HEK293 (cell line): Measurements from ENCODE around the gene RAD51AP1.

ENCODE experiments used
- CTCF ChIA-PET: fragments of 350-600 bp; formaldehyde crosslinking; extraction: SDS; loops from one replicate; lab custom pipeline; 2021; ENCODE audit warnings: antibody characterized with exemption; lab: Yijun Ruan, JAX
- POLR2A ChIA-PET: fragments of 300-600 bp; formaldehyde crosslinking; extraction: SDS; loops from one replicate; lab custom pipeline; 2020; ENCODE audit warnings: antibody characterized with exemption, inconsistent platforms; lab: Yijun Ruan, JAX
- H3K27ac ChIP-seq: fragments of 200-500 bp; sonication (Bioruptor generic); 2 replicates; pipeline ENCODE4 v1.5.1; 2014; ENCODE audit warnings: low read depth, low read length, control low read depth, inconsistent platforms; ENCODE audit errors: extremely low read depth
- H3K36me3 ChIP-seq, 2 experiments: fragments of 200-500 bp in 1 of 2; sonication (Bioruptor generic) in 1 of 2; 1 replicate in 1 of 2; 2 replicates in 1 of 2; pipeline ENCODE4 v1.5.1; 2014 to 2017; ENCODE audit warnings: inconsistent platforms in 2 of 2, low read length in 2 of 2; ENCODE audit not compliant: control insufficient read depth in 2 of 2, insufficient read depth in 1 of 2
- H3K4me1 ChIP-seq: fragments of 200-500 bp; sonication (Bioruptor generic); 2 replicates; pipeline ENCODE4 v1.5.1; 2014; ENCODE audit warnings: mild to moderate bottlenecking, low read length, inconsistent platforms; ENCODE audit not compliant: control insufficient read depth, insufficient read depth
- H3K4me3 ChIP-seq: 2 replicates; pipeline ENCODE4 v1.5.1; 2011; ENCODE audit warnings: low read depth, mild to moderate bottlenecking, control low read depth, low read length, moderate library complexity
- H3K9me3 ChIP-seq: fragments of 200-500 bp; sonication (Bioruptor generic); 2 replicates; pipeline ENCODE4 v1.5.1; 2014; ENCODE audit warnings: low read depth, low read length, inconsistent platforms; ENCODE audit not compliant: control insufficient read depth, insufficient read depth
- SP2 ChIP-seq: fragments of 450-650 bp; formaldehyde crosslinking; IDR thresholded peaks from 2 replicates; pipeline ENCODE4 v1.5.1; 2016; ENCODE audit warnings: missing biosample characterization, missing genetic modification characterization

The RAD51AP1 gene

DNA sequence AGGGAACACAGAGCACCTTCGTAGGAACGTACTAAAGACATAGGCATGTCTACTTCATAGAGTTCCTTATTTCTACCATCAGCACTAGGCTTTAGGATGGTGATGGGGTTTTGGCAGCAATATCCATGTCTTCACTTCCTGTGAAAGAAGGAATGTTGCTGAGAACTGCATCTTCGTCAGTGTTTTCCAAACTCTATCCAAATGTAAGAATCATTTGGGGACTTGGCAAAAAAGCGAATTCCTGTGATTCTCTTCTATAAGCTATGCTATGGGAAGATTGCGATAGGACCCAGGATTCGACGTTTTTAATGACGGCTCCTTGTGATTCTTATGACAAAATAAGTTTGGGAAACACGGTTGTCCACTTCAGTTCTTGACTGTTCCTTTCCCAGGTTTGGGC lies 70.4 kb downstream of the RAD51AP1 start:
- no peaks in the 10 kb centered on the region for H3K4me1 ChIP-seq
- H3K36me3 ChIP-seq = peaks cover 12 to 40% of the 10 kb centered on the region in 2 experiments; a peak in 2 of 3 replicates
- no peak for TF ChIP-seq SP2 (tag by site-specific recombination)
- POLR2A ChIA-PET = no interaction called here
- no peak overlapping the region for H3K27ac ChIP-seq
- CTCF ChIA-PET = no interaction called here
- H3K9me3 ChIP-seq = no peaks in the 10 kb centered on the region
- no peak overlapping the region for H3K4me3 ChIP-seq
